Non-pigmented ciliary epithelial cell (primary cell): ENCODE data around the gene SWT1.
"Not testable (repeated sequence)": the region's sequence is repeated elsewhere in the genome, so short reads cannot be mapped to it uniquely, and the experiment has no call there.

ENCODE experiments used
- DNase-seq: peaks from one replicate; pipeline ENCODE4 v3.0.0-alpha.2; 2010; ENCODE audit warnings: low read depth

The SWT1 gene

DNA sequence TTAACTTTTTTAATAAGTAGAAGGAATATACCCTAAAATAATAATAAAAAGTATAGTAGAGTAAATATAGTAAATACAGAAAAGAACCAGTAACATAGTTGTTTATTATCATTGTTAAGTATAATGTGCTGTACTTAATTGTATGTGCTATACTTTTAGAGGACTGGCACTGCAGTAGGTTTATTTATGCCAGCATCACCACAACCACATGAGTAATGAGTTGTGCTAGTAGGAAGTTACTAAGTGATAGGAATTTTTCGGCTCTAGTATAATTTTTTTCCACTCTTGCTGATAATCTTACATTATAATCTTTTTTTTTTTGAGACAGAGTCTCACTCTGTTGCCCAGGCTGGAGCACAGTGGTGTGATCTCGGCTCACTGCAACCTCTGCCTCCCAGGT is 88.5 kb downstream of the SWT1 start:
- no peak for DNase-seq

DNA sequence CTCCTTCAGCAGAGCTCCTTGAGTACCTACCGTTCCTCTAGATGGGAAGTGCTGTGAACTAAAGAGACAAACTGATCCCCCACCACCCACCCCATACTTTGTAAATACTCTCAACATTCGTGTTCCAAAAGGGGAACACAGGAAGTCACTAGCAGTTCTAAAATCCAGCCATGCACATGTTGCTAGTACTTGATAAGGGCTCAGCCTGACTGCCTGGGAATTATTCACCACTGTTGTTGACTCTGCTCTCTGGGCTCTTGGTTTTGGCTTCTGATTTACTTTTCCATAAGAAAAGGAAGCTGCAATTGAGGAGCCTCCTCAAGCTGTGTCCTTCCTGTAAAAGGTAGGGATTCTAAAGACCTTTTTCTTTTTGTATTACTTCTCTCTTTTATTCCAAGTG is 92.6 kb downstream of the SWT1 start:
- no peak for DNase-seq

DNA sequence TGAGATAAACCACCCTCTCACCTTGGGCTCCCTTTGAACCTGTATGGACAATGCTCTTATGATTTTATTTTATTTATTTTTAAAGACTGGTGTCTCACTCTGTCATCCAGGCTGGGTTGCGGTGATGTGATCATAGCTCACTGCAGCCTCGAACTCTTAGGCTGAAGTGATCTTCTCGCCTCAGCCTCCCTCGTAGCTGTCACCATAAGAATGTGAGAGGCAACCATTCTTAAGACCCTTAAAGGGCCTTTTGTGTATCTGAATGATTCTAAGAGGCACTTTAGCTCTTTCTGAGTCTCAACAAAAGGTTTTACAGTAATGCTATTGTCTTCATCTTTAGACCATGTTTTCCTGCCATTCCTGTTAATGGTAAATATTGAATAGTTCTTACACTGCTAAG is 93.1 kb downstream of the SWT1 start:
- no peak for DNase-seq

DNA sequence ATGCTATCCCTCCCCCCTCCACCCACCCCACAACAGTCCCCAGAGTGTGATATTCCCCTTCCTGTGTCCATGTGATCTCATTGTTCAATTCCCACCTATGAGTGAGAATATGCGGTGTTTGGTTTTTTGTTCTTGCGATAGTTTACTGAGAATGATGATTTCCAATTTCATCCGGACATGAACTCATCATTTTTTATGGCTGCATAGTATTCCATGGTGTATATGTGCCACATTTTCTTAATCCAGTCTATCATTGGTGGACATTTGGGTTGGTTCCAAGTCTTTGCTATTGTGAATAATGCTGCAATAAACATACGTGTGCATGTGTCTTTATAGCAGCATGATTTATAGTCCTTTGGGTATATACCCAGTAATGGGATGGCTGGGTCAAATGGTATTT is 95.0 kb downstream of the SWT1 start:
- not testable (repeated sequence) for DNase-seq

- not testable (repeated sequence) for DNase-seq
These were observed 95.4 kb downstream of the SWT1 start for GRCh38 chr1:185252404-185252803.

- DNase-seq, result not testable (repeated sequence)
These were observed 98.6 kb downstream of the SWT1 start for GRCh38 chr1:185255595-185255994.

DNA sequence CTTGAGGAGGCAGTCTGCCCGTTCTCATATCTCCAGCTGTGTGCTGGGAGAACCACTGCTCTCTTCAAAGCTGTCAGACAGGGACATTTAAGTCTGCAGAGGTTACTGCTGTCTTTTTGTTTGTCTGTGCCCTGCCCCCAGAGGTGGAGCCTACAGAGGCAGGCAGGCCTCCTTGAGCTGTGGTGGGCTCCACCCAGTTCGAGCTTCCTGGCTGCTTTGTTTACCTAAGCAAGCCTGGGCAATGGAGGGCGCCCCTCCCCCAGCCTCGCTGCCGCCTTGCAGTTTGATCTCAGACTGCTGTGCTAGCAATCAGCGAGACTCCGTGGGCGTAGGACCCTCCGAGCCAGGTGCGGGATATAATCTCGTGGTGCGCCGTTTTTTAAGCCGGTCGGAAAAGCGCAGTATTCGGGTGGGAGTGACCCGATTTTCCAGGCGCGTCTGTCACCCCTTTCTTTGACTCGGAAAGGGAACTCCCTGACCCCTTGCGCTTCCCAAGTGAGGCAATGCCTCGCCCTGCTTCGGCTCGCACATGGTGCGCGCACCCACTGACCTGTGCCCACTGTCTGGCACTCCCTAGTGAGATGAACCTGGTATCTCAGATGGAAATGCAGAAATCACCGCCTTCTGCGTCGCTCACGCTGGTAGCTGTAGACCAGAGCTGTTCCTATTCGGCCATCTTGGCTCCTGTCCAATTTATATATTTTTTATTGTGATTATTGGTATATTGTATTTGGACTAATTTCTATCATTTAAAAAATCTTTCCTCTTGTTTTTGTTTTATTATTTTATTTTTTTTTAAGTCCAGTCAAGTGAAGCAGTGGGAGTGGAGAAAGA is 100.4 kb downstream of the SWT1 start:
- DNase-seq, result not testable (repeated sequence)

GRCh38 chr1:185257950-185258208 is 100.9 kb downstream of the SWT1 start:
- DNase-seq, result peak; percentile 30

- DNase-seq, result no peak
These were observed 101.7 kb downstream of the SWT1 start for GRCh38 chr1:185258676-185259075.

DNA sequence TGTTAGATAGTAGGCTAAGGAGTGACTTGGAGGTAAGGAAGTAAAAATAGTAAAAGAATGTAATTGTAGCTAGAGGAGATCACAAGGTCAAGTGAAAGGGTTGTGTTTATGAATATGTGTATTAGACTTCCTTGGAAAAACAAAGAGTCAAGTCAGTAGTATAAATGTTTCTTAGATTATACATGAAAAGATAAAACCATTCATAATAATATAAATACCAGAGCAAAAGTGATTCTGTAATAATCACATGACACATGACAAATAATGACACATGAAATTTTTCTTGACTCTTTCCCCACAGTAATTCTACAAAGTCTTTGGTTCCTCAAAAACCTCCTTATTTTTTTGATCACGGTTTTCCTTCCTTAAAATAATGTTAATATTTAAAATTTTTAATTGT is 103.6 kb downstream of the SWT1 start:
- no peak for DNase-seq

DNA sequence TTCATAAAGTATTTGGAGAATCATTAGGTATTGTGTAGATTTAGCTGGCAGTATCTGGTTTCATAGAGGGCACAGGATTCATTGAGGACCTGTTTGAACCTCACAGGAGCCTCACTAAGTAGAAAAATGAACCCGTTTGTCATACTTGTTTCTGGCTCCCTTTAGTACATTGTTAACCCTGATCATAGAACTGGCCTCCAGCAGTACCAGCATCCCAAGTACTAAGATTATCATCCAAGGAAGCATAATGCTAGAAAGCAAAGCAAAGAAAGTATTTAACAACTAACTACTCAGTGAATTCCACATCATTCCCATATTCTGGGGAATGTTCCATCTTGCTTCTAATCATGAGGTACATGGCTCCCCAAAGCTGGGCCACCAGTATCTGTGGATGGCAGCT is 105.2 kb downstream of the SWT1 start:
- no peak for DNase-seq

- DNase-seq, result no peak
These were observed 106.3 kb downstream of the SWT1 start for GRCh38 chr1:185263292-185263691.

DNA sequence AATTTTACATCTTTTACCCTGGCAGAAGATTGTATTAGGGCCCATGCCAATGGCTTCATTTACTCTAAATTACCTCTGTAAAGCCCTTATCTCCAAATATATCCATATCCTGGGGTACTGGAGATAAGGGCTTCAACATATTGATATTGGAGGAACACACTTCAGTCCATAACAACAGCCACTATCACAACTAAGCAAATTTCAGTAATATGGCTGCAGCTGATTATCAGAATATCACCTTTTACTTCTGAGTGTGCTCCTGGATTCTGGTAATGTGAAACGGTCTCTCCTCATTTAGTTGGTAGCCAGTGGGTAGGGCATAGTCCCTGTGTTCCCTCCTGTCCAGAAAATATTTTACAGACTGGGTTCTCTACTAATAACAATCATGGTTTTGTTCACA is 106.8 kb downstream of the SWT1 start:
- DNase-seq, result no peak

GRCh38 chr1:185265314-185265713 is 108.3 kb downstream of the SWT1 start:
- no peak for DNase-seq

- DNase-seq, result no peak
These were observed 110.3 kb downstream of the SWT1 start for GRCh38 chr1:185267301-185267700.

- no peak for DNase-seq
These were observed 110.7 kb downstream of the SWT1 start for GRCh38 chr1:185267701-185268100.

- DNase-seq, result no peak
These were observed 111.4 kb downstream of the SWT1 start for GRCh38 chr1:185268352-185268751.

DNA sequence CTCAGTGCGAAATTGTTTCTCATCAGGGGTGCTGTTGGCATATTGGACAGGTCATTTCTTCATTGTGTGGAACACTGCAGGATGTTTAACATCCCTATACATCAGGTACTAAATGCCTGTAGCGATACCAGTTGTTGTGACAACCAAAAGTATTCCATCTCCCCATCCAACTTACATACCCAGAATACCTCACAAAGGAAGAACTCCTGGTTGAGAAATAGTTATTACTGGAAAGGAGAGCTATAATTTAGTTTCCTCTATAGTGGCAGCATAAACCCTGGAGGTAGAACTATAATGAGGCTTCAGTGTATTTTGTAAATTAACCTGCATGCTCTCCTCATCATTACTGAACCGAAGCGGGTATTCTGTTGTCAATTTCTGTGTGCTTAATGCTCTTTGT is 115.0 kb downstream of the SWT1 start:
- DNase-seq, result no peak

- DNase-seq, result no peak
These were observed 122.6 kb downstream of the SWT1 start for GRCh38 chr1:185279571-185279970.

DNA sequence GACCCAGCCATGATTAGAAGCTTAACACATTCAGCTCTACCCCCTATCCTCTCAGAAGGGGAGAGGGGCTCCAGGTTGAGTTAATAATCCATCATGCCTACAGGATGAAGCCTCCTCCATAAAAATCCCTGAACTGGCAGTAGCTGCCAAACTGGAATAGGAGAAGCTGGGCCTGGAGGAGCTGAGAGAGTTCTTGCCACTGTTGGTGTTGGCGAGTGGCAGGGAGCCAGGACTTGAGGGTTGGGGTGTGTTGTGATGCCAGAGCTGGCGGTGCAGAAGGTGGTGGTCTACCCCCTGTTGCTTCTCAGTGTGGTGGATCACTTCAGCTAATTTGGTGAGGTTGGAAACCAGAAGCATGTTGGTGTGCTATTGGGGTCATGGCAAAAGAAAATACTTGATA is 123.6 kb downstream of the SWT1 start:
- no peak for DNase-seq

- DNase-seq, result no peak
These were observed 124.3 kb downstream of the SWT1 start for GRCh38 chr1:185281245-185281644.

- DNase-seq, result no peak
These were observed 127.1 kb downstream of the SWT1 start for GRCh38 chr1:185284116-185284515.

DNA sequence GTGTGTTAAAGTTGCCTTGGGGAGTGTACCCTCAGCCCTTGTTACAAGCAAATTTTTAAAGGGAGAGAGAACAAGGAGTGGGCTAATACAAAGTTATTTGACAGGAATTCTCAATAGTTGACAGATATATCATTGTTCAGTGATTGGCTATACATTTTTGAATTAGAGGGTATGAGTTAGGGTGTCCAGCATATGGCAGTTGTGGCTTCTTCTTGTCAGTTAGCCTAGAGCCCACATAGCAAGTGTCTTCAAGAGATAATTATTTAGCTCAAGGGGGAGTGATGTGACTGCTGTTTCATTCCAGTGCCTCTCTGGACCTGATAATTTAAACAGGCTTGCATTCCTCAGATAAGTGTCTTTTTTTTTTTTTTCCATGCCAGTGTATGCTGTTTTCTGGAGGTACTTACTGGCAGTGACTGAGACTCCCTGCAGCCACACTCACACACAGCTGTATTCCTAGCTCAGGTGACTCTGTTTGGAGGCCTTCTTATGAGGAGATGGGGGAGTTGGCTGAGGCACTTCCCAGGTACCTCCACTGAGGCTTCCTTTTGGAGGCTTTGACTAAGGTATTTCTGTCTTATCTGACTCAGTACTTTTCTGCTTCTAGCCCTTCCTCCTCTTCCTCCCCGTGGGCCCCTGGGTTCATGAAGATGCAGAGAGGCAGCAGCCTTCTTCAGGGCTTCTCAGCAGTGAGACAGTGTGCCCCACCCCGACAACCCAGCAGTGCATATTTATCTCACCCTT is 127.7 kb downstream of the SWT1 start:
- DNase-seq, result no peak

GRCh38 chr1:185287451-185287850 is 130.5 kb downstream of the SWT1 start:
- no peak for DNase-seq
